HCT116 (cell line): ENCODE measurements around the gene MICU2. TPM values are rescaled to one million over a fixed set of nuclear protein-coding genes. Genes with fewer than 3 reads are reported as not detected.

Experiments used
- ATAC-seq: fragments of 200-7000 bp; cut with Tn5 transposase; 2 replicates; pipeline ENCODE4 v1.9.1; 2020; ENCODE audit warnings: mild to moderate bottlenecking, moderate library complexity
- BruUV-seq: library from RNA; stranded (reverse); fragments of 400-500 nt; replicated peaks from 2 replicates; lab custom pipeline; 2021; lab: Mats Ljungman, UMichigan
- CTCF ChIA-PET: fragments of 300-600 bp; sonication (Branson Sonifier 250); formaldehyde crosslinking; loops from one replicate; lab custom pipeline; 2021; ENCODE audit warnings: antibody characterized with exemption; lab: Charles Lee
- POLR2A ChIA-PET: fragments of 300-600, 350-600 bp; sonication (Branson Sonifier 250); formaldehyde crosslinking; loops from one replicate; lab custom pipeline; 2021; ENCODE audit warnings: antibody characterized with exemption; lab: Charles Lee
- RAD21 ChIA-PET, 2 experiments: fragments of 300-600 bp; sonication (Branson Sonifier 250); formaldehyde crosslinking; loops; one replicate each; lab custom pipeline; 2023; ENCODE audit warnings: low total read pairs in 2 of 2; ENCODE audit not compliant: uncharacterized antibody in 2 of 2, unreplicated experiment in 2 of 2, low non-redundant PET in 1 of 2; lab: Charles Lee
- DNase-seq: peaks from one replicate; pipeline ENCODE4 v3.0.0-alpha.2; 2010; ENCODE audit warnings: low read depth, low spot score
- H2AFZ ChIP-seq: fragments of 200-600 bp; shearing (Covaris generic), sonication (generic); 2 replicates; pipeline ENCODE4 v1.6.1; 2017; ENCODE audit warnings: low read depth, mixed run types, mixed read lengths, antibody characterized with exemption, low read length; ENCODE audit not compliant: poor library complexity, severe bottlenecking
- H3K27ac ChIP-seq: 2 replicates; pipeline ENCODE4 v1.5.1; 2012; ENCODE audit warnings: low read depth, low read length
- H3K27me3 ChIP-seq: fragments of 200-600 bp; sonication (generic); 2 replicates; pipeline ENCODE4 v1.6.1; 2016; ENCODE audit warnings: mixed run types, low read length, mixed read lengths; ENCODE audit not compliant: insufficient read depth
- H3K36me3 ChIP-seq, 2 experiments: fragments of 200-500 bp in 1 of 2; fragments of 200-600 bp in 1 of 2; sonication (Bioruptor generic) in 1 of 2; sonication (generic) in 1 of 2; 2 replicates each; pipeline versions ENCODE4 v1.5.1 to v1.6.1; 2014 to 2016; ENCODE audit warnings: low read length in 2 of 2, inconsistent platforms in 1 of 2, mixed read lengths in 1 of 2, mixed run types in 1 of 2; ENCODE audit not compliant: insufficient read depth in 2 of 2, control insufficient read depth in 1 of 2
- H3K4me1 ChIP-seq, 2 experiments: fragments of 200-600 bp in 1 of 2; sonication (generic) in 1 of 2; 2 replicates each; pipeline versions ENCODE4 v1.5.1 to v1.6.1; 2012 to 2017; ENCODE audit warnings: low read length in 2 of 2, inconsistent platforms in 1 of 2, mild to moderate bottlenecking in 1 of 2, mixed read lengths in 1 of 2, mixed run types in 1 of 2, moderate library complexity in 1 of 2; ENCODE audit not compliant: insufficient read depth in 2 of 2, control insufficient read depth in 1 of 2
- H3K4me2 ChIP-seq: fragments of 200-600 bp; sonication (generic); 2 replicates; pipeline ENCODE4 v1.6.1; 2017; ENCODE audit warnings: mixed run types, low read length, mixed read lengths
- H3K4me3 ChIP-seq, 2 experiments: fragments of 200-600 bp in 1 of 2; sonication (generic) in 1 of 2; replicated peaks in 1 of 2; 2 replicates each; pipeline ENCODE4 v1.5.1; 2011 to 2016; ENCODE audit warnings: low read length in 2 of 2, control low read depth in 1 of 2, low read depth in 1 of 2, mild to moderate bottlenecking in 1 of 2, mixed read lengths in 1 of 2, mixed run types in 1 of 2
- H3K79me2 ChIP-seq: fragments of 200-600 bp; sonication (generic); 2 replicates; pipeline ENCODE4 v1.6.1; 2017; ENCODE audit warnings: mild to moderate bottlenecking, mixed run types, low read length, moderate library complexity, mixed read lengths; ENCODE audit not compliant: insufficient read depth
- H3K9ac ChIP-seq: fragments of 200-600 bp; sonication (generic); 2 replicates; pipeline ENCODE4 v1.6.1; 2016; ENCODE audit warnings: low read length, mixed read lengths
- H3K9me2 ChIP-seq: fragments of 200-600 bp; sonication (generic), shearing (Covaris generic); 2 replicates; pipeline ENCODE4 v1.6.1; 2017; ENCODE audit warnings: mixed run types, mild to moderate bottlenecking, moderate library complexity; ENCODE audit not compliant: insufficient read depth
- H3K9me3 ChIP-seq, 2 experiments: fragments of 200-500 bp in 1 of 2; fragments of 200-600 bp in 1 of 2; sonication (Bioruptor generic) in 1 of 2; sonication (generic) in 1 of 2; 2 replicates each; pipeline ENCODE4 v1.6.1; 2014 to 2017; ENCODE audit warnings: low read length in 2 of 2, mixed read lengths in 2 of 2, inconsistent platforms in 1 of 2, low read depth in 1 of 2, mild to moderate bottlenecking in 1 of 2, mixed run types in 1 of 2, moderate library complexity in 1 of 2; ENCODE audit not compliant: control insufficient read depth in 1 of 2, insufficient read depth in 1 of 2
- H4K20me1 ChIP-seq: fragments of 200-600 bp; sonication (generic), shearing (Covaris generic); 2 replicates; pipeline ENCODE4 v1.6.1; 2017; ENCODE audit warnings: mixed run types, mild to moderate bottlenecking, moderate library complexity; ENCODE audit not compliant: insufficient read depth
- CEBPB ChIP-seq: IDR thresholded peaks from 2 replicates; pipeline ENCODE4 v1.6.1; 2012; ENCODE audit warnings: low read depth
- EZH2 ChIP-seq: fragments of 200-600 bp; sonication (generic); IDR thresholded peaks from 2 replicates; pipeline ENCODE4 v1.6.1; 2017; ENCODE audit warnings: antibody characterized with exemption, mixed run types
- EZH2phosphoT487 ChIP-seq: fragments of 200-600 bp; IDR thresholded peaks from 2 replicates; pipeline ENCODE4 v1.6.1; 2018; ENCODE audit warnings: antibody characterized with exemption, borderline replicate concordance
- FOSL1 ChIP-seq: IDR thresholded peaks from 2 replicates; pipeline ENCODE4 v1.6.1; 2012; ENCODE audit warnings: low read depth
- POLR2A ChIP-seq: IDR thresholded peaks from 2 replicates; pipeline ENCODE4 v1.7.0; 2011; ENCODE audit warnings: borderline replicate concordance; ENCODE audit not compliant: insufficient read depth, insufficient read length; ENCODE audit errors: extremely low read depth
- POLR2AphosphoS5 ChIP-seq: IDR thresholded peaks from 2 replicates; pipeline ENCODE4 v1.6.1; 2011; ENCODE audit warnings: mild to moderate bottlenecking, low read depth, low read length, moderate library complexity
- RAD21 ChIP-seq: IDR thresholded peaks from 2 replicates; pipeline ENCODE4 v1.6.1; 2012; ENCODE audit warnings: low read depth, mild to moderate bottlenecking
- SIN3A ChIP-seq: IDR thresholded peaks from 2 replicates; pipeline ENCODE4 v1.6.1; 2012; ENCODE audit warnings: low read depth
- SRF ChIP-seq: IDR thresholded peaks from 2 replicates; pipeline ENCODE4 v1.6.1; 2012; ENCODE audit warnings: low read depth
- TCF7L2 ChIP-seq: IDR thresholded peaks from 2 replicates; pipeline ENCODE4 v1.7.0; 2011; ENCODE audit warnings: borderline replicate concordance, inconsistent platforms; ENCODE audit not compliant: insufficient read depth, insufficient read length; ENCODE audit errors: extremely low read depth
- YY1 ChIP-seq: IDR thresholded peaks from 2 replicates; pipeline ENCODE4 v1.6.1; 2011; ENCODE audit warnings: low read length, low read depth, moderate library complexity, mild to moderate bottlenecking; ENCODE audit not compliant: insufficient replicate concordance; ENCODE audit errors: extremely low read depth
- ZBTB33 ChIP-seq: IDR thresholded peaks from 2 replicates; pipeline ENCODE4 v1.6.1; 2011; ENCODE audit warnings: mild to moderate bottlenecking, low read length, moderate library complexity; ENCODE audit not compliant: insufficient replicate concordance; ENCODE audit errors: extremely low read depth
- ZFX ChIP-seq: fragments of 450-650 bp; IDR thresholded peaks from 2 replicates; pipeline ENCODE4 v1.6.1; 2017
- intact Hi-C: fragments of 100-400 bp; cut with micrococcal nuclease; formaldehyde crosslinking; loops from 2 replicates; pipeline ENCODE4 v1.10.0; 2022
- total RNA-seq: library from RNA; stranded (reverse); gene quantifications from one replicate; pipeline ENCODE4 v1.2.1, GENCODE V29; 2021; ENCODE audit not compliant: unreplicated experiment
- TF ChIP-seq, protein P1 (sequence below): IDR thresholded peaks from 2 replicates; pipeline ENCODE4 v1.6.1; 2012

Gene MICU2
- total RNA-seq, 1 experiment from 2014 or later = 41.0 TPM

- Histone ChIP-seq H3K9ac (no peak overlapping the region), H3K4me1 (no peaks in the 10 kb centered on the region), H3K36me3 (no peaks in the 10 kb centered on the region), H3K4me2 (no peak overlapping the region), H3K79me2 (peaks cover 10% of the 10 kb centered on the region; the same call in 1 of the 2 replicates), H3K27me3 (no peaks in the 10 kb centered on the region), H4K20me1 (no peaks in the 10 kb centered on the region), H3K9me2 (no peaks in the 10 kb centered on the region), H3K4me3 (no peak overlapping the region), H3K27ac (no peak overlapping the region), H3K9me3 (no peaks in the 10 kb centered on the region), H2AFZ (no peak overlapping the region)
- CTCF ChIA-PET = interaction anchor here (1.8 kb wide), 1 partner anchor 8 kb away, joined by 5 read pairs; no protein-coding TSS in a partner anchor
- TF ChIP-seq ZBTB33 (no peak), POLR2A (no peak), YY1 (no peak), SIN3A (no peak), POLR2AphosphoS5 (no peak), TCF7L2 (no peak), FOSL1 (no peak), RAD21 (no peak), EZH2phosphoT487 (no peak), EZH2 (no peak), SRF (no peak), ZFX (no peak), CEBPB (no peak)
- TF ChIP-seq, protein P1, sequence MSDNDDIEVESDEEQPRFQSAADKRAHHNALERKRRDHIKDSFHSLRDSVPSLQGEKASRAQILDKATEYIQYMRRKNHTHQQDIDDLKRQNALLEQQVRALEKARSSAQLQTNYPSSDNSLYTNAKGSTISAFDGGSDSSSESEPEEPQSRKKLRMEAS = no peak
- intact Hi-C loops = no loop called here
- POLR2A ChIA-PET = interaction anchor here (1.0 kb wide), 1 partner anchor 11 kb away, joined by 3 read pairs; no protein-coding TSS in a partner anchor
- DNase-seq (no peak), ATAC-seq (no peak)
- no TSS peak for BruUV-seq
- RAD21 ChIA-PET = no interaction called here
Measured at GRCh38 chr13:21549633-21550032, 54.3 kb downstream of the MICU2 start.
